Activated CD4-positive, alpha-beta T cell treated with anti-CD3 and anti-CD28 coated beads for 48 hours (primary cell): ENCODE measurements around the gene BUB1.
"Not testable (repeated sequence)": the region's sequence is repeated elsewhere in the genome, so short reads cannot be mapped to it uniquely, and the experiment has no call there.

Source experiments
- DNase-seq: peaks from one replicate; pipeline ENCODE4 v3.0.0-alpha.2; 2020

The BUB1 gene

DNA sequence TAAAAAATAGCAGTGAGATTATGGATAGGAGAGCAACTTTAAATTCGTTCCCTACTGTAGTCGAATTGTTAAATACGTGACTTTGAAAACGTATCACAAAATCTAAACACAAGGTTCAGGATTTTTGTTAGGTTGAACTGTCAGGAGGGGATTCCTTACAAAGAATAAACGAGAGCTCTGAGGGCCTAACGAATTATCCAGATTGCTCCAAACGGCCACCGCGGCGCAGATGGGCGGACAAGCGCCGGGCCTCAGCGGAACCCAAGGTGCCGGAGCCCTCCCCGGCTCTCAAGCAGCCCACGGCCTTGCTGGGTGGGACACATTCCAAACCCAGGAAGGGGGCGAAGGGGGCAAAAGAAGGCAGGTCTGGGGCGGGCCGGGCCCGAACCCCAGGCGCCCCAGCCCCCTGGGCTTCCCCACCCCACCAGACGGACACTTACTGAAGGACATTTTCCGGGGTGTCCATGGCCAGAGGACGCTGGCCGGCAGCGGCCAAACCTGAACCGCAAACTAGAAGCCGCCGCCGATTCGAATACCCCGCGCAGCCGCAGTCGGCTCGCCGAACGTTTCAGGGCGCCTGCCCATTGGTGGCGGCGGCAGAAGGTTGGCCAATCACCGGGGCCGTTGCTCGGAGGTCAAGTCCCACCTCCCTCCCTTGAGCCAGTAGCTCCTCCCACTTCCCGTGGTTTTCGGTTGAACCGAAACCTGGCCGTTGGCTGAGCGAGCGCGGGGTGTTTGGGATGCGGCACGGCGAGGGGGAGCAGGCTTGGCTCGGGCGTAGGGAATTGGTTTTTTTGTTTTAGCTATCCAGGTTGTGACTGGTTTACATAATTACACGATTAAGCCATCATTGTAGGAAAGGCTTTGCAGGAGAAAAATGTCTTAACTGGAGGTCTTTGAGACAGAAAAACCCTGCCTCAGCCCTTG lies at the start of gene BUB1:
Gene BUB1 (minus strand): TSS at position 534 of the 927 bp plus-strand sequence. CDS start 68 bp downstream, at position 466.
- DNase-seq: peak; percentile 97

- DNase-seq: no peak
These were observed 48.4 kb upstream of the BUB1 start for GRCh38 chr2:110726285-110726684.

DNA sequence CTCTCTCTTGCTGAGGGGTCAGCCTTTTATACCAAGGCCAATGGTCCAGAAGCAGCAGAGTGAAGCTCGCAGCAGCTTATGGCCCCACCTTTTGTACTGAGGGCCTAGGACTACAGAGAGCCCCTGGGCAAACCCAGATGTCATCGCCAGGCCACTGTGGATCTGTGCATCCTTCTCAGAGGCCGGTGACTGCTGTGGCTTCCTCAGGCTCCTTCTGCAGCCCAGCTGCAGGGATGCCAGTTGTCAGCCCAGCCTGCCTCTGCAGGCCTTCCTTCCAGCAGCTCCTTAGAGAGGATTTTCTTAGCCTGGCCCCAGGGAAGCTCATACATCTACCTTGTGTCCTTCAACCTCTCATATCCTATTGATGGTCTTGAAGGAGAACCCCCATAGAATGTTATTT lies 48.0 kb upstream of the BUB1 start:
- DNase-seq: no peak

DNA sequence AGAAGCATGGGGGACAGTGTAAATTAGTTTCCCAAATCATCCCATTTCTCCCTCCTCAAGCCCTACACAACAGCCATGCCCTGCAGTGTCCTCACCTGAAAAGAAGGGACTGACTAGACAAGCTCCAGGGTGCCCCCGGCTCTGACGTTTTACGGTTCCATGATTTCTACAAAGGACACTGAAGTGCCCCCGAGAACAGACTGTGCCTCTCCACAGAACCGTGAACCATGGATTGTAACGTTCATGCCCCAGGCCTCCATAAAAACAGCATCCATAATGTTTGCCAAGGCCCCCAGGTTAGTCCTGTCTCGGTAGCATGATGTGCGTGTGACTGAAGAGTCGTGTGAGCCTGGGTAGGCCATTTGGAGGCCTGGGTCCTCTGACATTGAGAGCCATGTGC lies 47.5 kb upstream of the BUB1 start:
- DNase-seq: no peak

DNA sequence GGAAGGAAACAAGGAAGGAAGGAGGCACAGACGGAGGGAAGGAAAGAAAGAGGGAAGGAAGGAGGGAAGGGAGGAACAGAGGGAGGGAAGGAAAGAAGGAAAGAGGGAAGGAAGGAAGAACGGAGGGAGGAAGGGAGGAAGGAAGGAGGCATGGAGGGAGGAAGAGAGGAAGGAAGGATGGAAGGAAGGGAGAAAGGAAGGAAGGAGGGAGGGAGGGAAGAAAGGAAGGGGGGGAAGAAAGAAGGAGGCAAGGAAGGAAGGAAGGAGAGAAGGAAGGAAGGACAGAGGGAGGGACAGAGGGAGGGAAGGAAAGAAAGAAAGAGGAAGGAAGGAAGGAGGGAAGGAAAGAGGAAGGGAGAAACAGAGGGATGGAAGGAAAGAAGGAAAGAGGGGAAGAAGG lies 47.0 kb upstream of the BUB1 start:
- DNase-seq: no peak

DNA sequence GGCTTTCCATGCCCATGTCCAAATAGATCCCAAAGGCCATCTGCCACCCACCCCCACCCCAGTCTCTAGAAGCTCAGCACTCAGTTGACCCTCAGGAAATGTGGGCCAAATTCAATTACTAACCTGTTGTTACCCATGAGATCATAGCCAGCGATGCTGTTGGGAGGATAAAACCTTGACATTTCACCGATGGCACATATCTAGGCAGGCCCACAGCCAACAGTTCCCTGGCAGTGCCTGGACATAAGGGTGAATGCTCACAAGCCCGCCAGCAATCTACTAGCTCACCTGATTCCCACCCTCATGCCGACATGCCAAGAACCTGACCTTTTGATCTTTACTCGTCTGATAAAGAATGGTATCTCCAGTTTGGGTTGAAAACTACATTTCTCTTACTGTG lies 42.7 kb upstream of the BUB1 start:
- no peak for DNase-seq

DNA sequence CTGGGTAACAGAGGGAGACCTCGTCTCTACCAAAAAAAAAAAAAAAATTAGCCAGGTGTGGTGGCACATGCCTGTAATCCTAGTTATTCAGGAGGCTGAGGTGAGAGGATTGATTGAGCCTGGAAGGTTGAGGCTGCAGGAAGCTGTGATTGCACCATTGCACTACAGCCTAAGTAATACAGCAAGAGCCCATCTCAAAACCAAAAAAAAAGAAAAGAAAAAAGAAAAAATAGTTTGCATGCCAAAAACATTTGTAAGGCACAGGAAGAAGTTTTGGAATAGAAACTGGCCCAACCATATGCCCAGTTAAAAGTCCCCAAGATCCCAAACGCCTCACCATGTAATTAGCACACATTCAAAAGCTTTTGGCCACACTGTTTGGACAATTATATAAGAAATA lies 41.1 kb upstream of the BUB1 start:
- no peak for DNase-seq

DNA sequence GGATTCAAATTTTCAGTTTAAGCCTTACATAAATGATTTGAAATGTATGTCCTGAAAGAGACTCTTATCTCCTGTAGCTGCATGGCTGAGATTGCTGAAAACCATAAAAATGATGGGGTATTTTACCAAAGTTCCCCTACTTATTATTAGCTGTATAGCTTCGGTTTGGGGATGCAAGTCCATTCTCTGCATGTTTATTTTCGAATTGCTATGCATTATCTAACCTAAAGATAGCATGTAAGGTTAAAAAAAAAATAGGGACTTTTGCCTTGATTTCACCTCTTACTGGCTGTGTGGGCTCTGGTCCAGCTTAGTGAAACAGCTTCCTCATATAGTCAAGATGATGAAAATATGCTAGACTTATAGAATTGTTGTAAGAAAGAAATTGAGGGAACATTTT lies 40.5 kb upstream of the BUB1 start:
- no peak for DNase-seq

DNA sequence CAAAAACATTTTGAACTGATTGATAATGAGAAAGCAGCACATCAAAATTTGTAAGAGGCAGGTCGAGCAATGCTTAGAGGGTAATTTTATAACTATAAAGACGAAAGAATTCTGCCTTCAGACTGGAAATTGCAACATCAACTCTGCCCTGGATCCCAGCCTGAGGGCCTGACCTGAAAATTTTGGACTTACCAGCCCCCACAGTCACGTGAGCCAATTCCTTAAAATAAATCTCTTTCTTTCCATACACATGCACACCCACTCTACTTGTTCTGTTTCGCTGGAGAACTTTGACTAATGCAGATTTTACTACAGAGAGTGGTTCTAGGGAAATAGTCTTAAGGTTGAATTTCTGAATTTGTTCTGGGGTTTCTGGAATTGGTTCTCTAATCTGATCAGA lies 39.9 kb upstream of the BUB1 start:
- no peak for DNase-seq

DNA sequence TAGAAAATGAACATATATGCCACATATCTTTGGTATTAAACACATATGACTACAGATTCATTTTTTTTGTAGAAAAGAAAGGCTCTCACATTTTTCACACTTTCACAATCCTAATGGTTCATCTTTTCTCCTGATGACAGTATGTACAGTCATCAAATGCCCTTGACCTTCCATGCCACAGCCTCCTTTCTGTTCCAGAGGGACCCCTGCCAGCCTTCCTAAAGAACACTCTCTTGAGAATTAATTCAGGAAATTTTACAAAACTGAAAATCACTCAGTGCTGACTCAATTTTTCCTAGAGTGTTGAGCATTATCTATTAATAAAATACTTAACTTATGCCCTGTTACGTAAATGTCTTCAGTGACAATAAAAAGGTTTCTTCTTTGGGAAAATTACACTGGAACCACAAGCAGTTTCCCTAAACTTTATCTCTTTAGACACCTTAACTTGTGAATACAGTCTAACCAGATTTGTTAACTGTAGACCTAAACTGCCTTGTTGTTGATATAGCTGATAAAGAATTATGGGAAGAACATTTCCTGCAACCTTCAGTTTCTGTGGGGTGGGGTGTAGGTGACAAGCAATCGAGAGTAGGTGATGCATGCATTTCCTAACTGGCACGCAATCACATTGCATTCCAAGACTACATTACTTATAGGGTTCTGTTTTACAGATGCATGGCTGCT lies 39.2 kb upstream of the BUB1 start:
- no peak for DNase-seq

DNA sequence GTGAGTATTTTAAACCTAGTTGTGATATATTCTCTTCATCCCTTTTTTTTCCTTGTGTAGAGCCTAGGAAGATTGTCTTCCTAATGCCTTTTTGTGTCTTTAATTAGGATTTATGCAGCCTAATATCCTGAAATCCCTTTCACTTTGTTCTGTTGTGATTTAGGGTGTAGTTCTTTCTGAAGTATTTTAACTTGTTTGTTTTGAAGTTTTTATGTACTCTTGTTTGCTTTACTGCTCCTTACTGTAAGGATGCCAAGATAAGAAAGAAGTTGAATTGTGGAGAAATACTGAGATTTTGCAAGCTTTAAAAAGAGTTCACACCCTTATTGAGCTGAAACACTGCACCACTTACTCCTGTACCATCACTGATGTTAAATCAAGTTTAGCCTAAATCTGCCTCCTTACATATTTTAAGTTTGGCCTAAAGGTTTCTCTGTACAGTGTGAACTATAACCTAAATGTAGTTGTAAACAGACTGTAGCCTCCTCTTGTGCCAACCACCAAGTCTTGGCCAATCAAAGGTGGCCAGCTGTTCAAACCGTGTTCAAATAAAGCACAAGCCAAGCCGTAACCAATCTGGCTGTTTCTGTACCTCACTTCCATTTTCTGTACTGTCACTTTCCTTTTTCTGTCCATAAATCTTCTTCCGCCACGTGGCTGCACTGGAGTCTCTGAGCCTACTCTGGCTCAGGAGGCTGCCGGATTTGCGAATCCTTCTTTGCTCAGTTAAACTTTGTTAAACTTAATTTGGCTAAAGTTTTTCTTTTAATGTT lies 36.8 kb upstream of the BUB1 start:
- DNase-seq: no peak

DNA sequence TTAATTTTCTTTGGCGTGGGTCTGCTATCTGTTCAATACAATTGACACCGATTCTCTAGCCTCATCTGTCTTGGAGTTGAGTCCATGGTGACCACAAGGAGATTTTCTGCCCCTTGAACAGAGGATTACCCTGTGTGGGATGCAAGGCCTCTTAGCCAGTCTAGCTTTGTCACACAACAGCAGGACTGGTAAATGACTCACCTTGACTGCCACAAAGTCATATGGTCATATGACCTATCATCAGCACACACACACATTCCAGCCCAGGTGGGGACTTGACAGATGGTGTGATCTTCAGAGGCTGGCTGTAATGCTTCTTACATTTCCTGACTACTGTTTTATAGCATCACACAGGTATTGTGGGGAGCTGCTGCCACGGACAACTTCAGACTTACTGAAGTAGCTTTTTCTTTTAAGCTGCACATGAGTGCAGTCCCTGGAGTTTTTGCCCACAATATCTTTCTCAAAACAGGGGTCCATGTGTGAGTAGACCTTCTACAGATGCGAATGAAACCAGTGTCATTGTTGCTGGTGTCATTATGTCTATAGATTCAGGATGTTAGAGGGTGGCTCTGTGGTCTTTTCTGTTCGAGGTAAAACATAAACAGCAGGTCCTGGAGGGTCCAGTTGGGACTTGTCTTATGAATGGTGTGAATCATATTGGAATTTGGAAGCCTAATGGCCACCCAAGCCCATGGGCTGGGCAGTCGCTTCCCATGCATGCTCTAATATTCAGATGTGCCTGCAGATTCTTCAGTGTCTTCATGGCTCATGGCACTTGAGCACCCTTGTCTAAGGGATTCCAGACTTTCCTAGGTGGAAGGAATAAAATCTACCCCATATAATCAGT lies 35.9 kb upstream of the BUB1 start:
- peak; percentile 25 for DNase-seq

- no peak for DNase-seq
These were observed 34.9 kb upstream of the BUB1 start for GRCh38 chr2:110712737-110713136.

DNA sequence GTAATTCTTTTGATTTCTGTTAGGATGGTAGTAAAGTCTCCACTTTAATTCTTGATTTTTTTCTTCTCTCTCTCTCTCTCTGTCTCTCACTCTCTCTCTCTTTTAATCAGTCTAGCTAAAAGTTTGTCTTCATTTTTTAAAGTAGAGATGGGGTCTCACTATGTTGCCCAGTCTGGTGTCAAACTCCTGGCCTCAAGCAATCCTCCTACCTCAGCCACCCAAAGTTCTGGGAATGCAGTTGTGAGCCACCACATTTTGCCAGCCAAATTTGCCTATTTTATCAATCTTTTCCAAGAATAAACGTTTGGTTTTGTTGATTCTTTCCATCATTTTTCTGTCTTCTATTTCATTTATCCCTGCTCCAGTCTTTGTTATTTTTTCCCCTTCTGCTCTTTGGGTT lies 30.6 kb upstream of the BUB1 start:
- no peak for DNase-seq

GRCh38 chr2:110707386-110707965 lies 29.6 kb upstream of the BUB1 start:
- DNase-seq: no peak

GRCh38 chr2:110702514-110703380 lies 24.9 kb upstream of the BUB1 start:
- DNase-seq: no peak

GRCh38 chr2:110698253-110698652 lies 20.4 kb upstream of the BUB1 start:
- not testable (repeated sequence) for DNase-seq

DNA sequence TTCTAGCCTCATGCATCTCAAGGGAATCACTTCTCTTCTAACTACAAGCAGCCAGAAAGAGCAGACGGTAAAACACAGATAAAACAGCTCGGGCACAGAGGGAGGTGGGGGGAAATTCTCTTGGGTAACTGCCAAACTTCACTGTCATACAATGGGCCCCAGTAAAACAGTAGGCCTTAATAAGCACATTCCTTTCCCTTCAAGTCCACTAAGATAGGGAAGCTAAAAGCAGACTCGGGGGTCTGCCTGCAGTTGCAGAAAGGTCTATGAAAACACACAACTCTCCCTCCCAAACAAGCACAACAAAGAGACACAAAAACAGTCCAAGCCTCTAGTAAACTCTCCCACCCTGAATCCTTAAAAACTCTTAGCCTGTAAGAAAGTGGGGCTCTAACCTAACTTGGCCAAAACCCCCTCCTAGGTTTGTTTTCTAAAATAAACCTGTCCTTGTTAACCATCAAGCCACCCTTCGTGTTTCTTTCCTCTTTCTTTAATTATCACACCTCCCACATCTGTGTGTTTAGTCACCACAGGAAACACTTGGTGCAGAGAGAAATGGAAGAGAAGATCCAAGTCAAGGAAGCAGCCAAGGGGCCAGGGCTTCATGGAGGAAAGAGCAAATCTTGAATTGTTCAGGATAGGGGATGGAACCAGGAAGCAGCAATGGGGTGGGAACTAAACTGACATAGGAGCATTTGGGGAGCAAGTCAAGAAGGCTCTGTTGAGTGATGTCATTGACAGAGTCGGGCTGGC lies 17.5 kb upstream of the BUB1 start:
- not testable (repeated sequence) for DNase-seq

- no peak for DNase-seq
These were observed 13.9 kb upstream of the BUB1 start for GRCh38 chr2:110691612-110692258.
